ENCODE measurements around the gene WDR37.
"Not testable (repeated sequence)": the region's sequence is repeated elsewhere in the genome, so short reads cannot be mapped to it uniquely, and the experiment has no call there.

WDR37 gene, protein sequence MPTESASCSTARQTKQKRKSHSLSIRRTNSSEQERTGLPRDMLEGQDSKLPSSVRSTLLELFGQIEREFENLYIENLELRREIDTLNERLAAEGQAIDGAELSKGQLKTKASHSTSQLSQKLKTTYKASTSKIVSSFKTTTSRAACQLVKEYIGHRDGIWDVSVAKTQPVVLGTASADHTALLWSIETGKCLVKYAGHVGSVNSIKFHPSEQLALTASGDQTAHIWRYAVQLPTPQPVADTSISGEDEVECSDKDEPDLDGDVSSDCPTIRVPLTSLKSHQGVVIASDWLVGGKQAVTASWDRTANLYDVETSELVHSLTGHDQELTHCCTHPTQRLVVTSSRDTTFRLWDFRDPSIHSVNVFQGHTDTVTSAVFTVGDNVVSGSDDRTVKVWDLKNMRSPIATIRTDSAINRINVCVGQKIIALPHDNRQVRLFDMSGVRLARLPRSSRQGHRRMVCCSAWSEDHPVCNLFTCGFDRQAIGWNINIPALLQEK

DNA sequence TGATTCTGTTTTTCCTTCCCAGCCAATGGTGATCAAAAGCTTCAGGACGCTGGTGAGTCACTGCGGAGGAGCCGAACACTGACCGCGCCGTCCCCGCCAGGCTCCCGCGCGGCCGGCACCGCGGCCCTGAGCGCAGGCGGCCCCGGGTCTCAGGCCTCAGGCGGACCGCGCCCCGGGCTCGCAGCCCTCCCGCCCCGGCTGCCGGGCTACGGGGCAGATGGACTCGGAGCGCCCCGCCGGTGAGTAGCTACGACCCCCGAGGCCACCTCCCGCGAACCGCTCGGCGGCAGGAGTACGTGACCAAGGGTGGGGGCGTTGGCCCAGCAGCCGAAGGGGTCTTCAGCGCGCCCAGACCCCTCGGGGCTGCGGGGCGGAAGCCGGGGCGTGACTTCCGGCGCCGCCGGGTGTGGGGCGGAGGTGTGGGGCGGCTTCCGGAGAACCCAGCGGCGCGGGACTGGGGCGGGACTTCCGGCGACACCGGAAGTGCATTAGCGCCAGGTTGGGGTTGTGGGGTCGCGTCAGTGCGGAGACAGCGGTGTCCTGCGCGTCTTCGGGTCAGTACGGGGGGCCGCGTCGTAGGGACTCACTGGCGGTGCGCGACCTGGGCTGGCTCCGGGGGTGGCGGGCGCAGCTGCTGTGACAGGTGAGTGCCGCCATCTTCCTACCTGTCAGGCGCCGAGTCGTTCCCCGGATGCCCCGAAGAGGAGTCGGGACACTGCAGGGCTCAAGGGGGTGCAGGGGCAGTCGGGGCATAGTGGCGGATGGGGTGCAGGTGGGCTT, at the start of gene WDR37:
TSS of gene WDR37 (plus strand) at position 60 of the 780 bp plus-strand sequence. CDS start 15,771 bp downstream, outside the sequence.
- peak; percentile 82 for DNase-seq (ENCODE audit: low spot score)

- no peak for DNase-seq (ENCODE audit: low spot score)
Observed at GRCh38 chr10:1006573-1006972, 49.6 kb upstream of the WDR37 start.

DNA sequence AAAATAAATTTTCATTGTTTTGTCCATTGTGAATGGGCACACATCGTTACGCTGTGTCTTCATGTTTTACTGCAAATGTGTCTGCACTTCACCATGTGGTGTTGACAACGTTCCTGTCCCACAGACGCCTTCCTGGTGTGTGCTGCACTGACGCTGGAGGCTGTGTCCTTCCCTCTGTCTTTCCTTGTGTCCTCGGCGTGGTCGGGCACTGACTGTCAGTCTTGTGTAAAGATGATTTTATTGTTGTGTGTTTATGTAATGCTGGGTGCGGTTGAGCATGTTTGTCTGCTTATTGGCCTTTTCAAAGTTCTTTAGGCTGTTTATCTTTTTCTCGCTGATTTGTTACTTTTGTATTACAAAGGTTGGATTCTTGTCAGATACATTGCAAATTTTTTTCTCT, 48.6 kb upstream of the WDR37 start:
- no peak for DNase-seq (ENCODE audit: low spot score)

DNA sequence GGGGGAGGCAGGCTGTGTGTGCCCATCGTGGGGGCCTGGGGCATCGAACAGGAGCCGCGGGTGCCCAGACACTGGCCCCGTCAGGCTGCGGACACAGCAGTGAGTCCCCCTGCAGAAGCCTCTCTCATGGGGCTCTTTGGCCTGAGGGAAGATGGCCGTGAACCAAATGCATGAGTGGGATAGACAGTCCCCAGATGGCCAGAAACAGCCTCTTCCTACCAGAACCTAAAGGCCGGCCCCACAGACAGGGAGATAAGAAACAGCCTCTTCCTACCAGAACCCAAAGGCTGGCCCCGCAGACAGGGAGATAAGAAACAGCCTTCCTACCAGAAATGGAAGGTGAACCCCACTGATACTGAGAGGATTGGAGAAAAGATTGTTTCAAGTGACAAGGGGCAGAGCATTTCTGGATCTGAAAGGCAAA, 47.1 kb upstream of the WDR37 start:
- DNase-seq (ENCODE audit: low spot score) = no peak

GRCh38 chr10:1009947-1010346, 46.2 kb upstream of the WDR37 start:
- not testable (repeated sequence) for DNase-seq (ENCODE audit: low spot score)

- DNase-seq (ENCODE audit: low spot score) = no peak
Observed at GRCh38 chr10:1010703-1011102, 45.5 kb upstream of the WDR37 start.

GRCh38 chr10:1011696-1012095, 44.5 kb upstream of the WDR37 start:
- no peak for DNase-seq (ENCODE audit: low spot score)

DNA sequence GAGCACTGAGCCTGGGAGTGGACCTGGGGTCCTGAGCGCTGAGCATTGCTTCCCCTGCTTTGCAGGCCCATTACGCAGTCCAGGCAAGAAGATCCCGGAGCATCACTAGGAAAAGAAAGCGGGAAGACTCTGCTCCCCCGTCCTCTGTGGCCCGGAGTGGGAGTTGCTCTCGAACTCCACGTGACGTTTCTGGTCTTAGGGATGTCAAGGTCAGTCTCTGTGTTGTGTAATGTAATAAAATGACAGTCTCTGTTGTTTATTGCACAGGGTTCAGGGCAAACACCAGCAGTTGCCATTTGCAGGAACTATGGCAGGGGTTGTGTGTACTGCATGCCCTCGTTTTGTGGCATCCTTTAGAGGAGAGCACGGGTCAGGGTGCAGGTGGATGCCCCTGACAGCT, 40.5 kb upstream of the WDR37 start:
- no peak for DNase-seq (ENCODE audit: low spot score)

GRCh38 chr10:1019362-1019761, 36.8 kb upstream of the WDR37 start:
- no peak for DNase-seq (ENCODE audit: low spot score)

DNA sequence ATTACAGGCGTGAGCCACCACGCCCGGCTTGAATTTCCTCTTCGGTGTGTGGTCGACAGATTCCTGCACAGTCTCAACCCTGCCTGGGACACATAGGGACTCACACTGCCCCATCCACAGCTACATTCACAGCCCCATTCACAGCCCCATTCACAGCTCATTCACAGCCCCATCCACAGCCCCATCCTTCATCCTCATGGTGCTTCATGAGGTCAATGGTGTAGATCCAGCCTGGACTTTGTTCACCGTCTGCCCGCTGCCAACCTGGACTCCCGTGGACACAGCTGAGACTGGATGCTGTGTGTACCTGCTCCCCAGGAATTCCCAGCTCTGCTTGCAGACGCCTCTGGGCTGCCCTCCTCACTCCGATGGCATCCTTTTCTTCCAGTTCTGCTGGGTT, 35.7 kb upstream of the WDR37 start:
- DNase-seq (ENCODE audit: low spot score) = no peak

GRCh38 chr10:1020958-1021357, 35.2 kb upstream of the WDR37 start:
- no peak for DNase-seq (ENCODE audit: low spot score)

- DNase-seq (ENCODE audit: low spot score) = peak; percentile 89
Observed at GRCh38 chr10:1022413-1022812, 33.8 kb upstream of the WDR37 start.

DNA sequence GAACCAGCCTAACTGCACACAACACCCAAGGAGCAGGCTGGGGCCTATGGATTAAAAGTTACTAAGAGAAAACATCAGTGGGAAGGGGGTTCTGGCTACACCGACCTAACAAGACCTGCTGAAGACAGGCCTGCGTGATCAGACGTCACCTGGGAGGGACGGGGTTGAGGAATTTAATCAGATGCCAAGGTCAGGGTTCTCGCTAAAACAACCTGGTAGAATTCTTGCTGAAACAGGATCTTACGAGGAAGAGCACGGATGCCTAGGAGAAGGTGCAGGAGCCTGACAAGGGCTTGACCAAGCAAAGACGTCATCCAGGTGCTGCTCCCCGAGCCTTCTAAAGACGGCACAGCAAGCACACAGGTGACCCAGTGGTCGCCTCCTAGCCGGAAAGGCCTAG, 32.1 kb upstream of the WDR37 start:
- no peak for DNase-seq (ENCODE audit: low spot score)

GRCh38 chr10:1025683-1026082, 30.5 kb upstream of the WDR37 start, which contains the start of gene IDI2:
Gene IDI2 (minus strand): TSS chr10:1025859. CDS start chr10:1024723, 1,136 bp downstream.
- DNase-seq (ENCODE audit: low spot score) = no peak

DNA sequence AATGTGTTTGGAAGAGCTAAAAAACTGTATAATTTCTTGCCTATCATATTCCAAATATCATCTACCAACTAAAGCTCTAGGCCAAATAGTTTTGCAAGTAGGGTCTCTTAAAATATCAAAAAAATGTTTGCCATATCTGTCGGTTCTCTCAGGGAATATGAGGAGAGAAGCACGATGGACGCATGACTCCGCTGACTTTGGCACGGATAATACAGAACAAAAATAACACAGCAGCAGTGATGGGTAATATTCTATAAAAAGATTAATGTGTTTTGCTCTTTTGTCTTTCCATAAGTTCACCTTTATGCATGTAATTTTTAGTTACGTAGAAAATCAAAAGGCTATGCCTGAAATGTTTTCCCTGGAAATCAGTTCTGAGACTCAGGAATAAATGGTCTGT, 29.6 kb upstream of the WDR37 start:
- DNase-seq (ENCODE audit: low spot score) = no peak

DNA sequence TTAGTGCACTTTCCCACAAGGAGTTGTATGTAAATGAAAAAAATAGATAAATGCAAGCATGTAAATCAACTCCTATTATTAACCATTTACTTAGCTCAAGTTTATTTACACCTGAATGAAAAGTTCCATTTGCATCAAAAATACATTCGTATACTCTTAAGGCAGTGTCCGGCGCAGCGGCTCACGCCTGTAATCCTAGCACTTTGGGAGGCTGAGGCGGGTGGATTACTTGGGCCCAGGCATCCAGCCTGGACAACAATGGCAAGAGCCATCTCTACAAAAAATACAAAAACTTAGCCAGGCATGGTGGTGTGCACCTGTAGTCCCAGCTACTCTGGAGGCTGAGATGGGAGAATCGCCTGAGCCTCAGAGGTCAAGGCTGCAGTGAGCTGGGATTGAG, 26.3 kb upstream of the WDR37 start:
- no peak for DNase-seq (ENCODE audit: low spot score)

- no peak for DNase-seq (ENCODE audit: low spot score)
Observed at GRCh38 chr10:1033601-1034000, 22.6 kb upstream of the WDR37 start.

DNA sequence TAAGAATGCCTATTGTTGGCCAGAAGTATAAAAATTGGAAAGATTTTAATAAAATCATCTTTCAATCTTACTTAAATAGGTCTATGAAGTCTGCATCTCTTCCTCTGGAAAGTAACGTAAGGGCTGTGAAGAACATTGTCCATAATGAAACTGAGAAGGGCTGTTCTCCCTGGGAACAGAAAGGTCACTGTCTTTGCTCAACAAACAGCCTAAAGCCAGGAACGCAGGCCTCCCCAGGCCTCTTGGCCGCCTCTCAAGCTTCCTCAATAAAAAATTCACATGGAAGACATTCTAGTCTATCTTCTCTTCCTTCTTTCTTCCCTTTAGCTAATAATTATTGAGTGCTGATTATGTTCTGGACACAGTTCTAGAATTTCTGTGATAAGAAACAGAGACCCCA, 21.4 kb upstream of the WDR37 start:
- no peak for DNase-seq (ENCODE audit: low spot score)

DNA sequence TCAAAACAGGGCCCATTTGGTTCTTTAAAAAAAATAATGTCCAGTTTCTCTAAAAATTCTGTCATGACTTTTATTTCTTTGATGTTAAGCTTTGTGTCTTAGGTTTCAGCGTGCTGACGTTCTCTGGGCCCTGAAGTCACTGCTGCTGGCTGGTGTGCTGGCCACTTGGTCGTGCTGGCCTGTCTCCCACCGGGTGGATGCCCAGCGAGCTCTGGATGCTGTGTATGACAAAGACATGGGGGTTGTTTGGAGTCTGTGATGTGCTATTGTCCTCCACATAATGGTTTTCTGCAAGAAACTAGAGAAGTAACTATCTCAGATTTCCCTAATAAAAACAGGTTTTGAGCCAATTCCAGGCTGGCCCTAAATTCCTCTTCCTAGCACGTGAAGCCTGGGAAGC, 21.0 kb upstream of the WDR37 start:
- DNase-seq (ENCODE audit: low spot score) = no peak

- no peak for DNase-seq (ENCODE audit: low spot score)
Observed at GRCh38 chr10:1036341-1036791, 19.8 kb upstream of the WDR37 start.

- no peak for DNase-seq (ENCODE audit: low spot score)
Observed at GRCh38 chr10:1037098-1037497, 19.1 kb upstream of the WDR37 start.

DNA sequence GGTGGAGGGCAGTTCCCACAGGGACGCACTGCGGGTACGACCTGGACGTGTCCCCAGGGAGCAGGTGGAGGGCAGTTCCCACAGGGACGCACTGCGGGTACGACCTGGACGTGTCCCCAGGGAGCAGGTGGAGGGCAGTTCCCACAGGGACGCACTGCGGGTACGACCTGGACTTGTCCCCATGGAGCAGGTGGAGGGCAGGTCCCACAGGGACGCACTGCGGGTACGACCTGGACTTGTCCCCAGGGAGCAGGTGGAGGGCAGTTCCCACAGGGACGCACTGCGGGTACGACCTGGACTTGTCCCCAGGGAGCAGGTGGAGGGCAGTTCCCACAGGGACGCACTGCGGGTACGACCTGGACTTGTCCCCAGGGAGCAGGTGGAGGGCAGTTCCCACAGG, 17.4 kb upstream of the WDR37 start:
- not testable (repeated sequence) for DNase-seq (ENCODE audit: low spot score)

DNA sequence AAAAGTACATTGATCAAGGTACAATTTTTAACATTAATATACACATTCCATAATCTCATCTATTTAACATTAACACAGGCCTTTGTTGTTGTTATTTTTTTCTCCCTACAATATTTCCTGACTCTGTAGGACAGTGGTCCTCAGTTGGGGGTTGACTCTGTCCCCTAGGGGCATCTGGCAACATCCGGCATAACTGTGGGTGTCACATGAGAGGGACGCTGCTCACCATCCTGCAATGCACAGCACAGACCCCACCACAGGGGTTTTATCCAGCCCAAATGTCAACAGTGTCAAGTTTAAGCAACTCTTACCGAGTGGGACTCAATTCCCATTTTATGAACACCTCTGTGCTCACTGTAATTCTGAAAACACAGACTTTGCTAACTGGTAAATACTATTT, 16.1 kb upstream of the WDR37 start:
- no peak for DNase-seq (ENCODE audit: low spot score)
